GM23338 (cell line): ENCODE results near the gene CACNA1G. TPM values are rescaled to one million over a fixed set of nuclear protein-coding genes. Genes with fewer than 3 reads are reported as not detected.

Source experiments
- ATAC-seq: fragments of 200-7000 bp; cut with Tn5 transposase; 3 replicates; pipeline ENCODE4 v1.9.1; 2020
- DNase-seq: peaks from one replicate; pipeline ENCODE4 v3.0.0-alpha.2; 2015; ENCODE audit warnings: low spot score
- H2AFZ ChIP-seq: fragments of 200-600 bp; sonication (generic); 2 replicates; pipeline ENCODE4 v1.8.0; 2016; ENCODE audit warnings: antibody characterized with exemption, mild to moderate bottlenecking, moderate library complexity
- H3F3A ChIP-seq: fragments of 200-600 bp; sonication (generic); replicated peaks from 2 replicates; pipeline ENCODE4 v1.8.0; 2017; ENCODE audit warnings: antibody characterized with exemption, mixed run types, low read depth
- H3K27ac ChIP-seq: fragments of 200-600 bp; sonication (generic); 2 replicates; pipeline ENCODE4 v1.6.1; 2016; ENCODE audit warnings: low read depth
- H3K27me3 ChIP-seq: fragments of 200-600 bp; sonication (generic); 2 replicates; pipeline ENCODE4 v1.8.0; 2016; ENCODE audit warnings: mild to moderate bottlenecking, mixed run types, moderate library complexity; ENCODE audit not compliant: insufficient read depth
- H3K36me3 ChIP-seq: fragments of 200-600 bp; sonication (generic); 2 replicates; pipeline ENCODE4 v1.8.0; 2016; ENCODE audit warnings: mild to moderate bottlenecking; ENCODE audit not compliant: insufficient read depth
- H3K4me1 ChIP-seq: fragments of 200-600 bp; sonication (generic); 2 replicates; pipeline ENCODE4 v1.8.0; 2016; ENCODE audit warnings: mild to moderate bottlenecking, moderate library complexity; ENCODE audit not compliant: insufficient read depth
- H3K4me2 ChIP-seq: fragments of 200-600 bp; sonication (generic); 2 replicates; pipeline ENCODE4 v1.7.1; 2017; ENCODE audit warnings: mixed run types
- H3K4me3 ChIP-seq: fragments of 200-600 bp; sonication (generic); 2 replicates; pipeline ENCODE4 v1.6.1; 2016; ENCODE audit warnings: mixed run types
- H3K79me2 ChIP-seq: fragments of 200-600 bp; sonication (generic); replicated peaks from 2 replicates; pipeline ENCODE4 v1.8.0; 2017; ENCODE audit warnings: mild to moderate bottlenecking; ENCODE audit not compliant: insufficient read depth
- H3K9me2 ChIP-seq: fragments of 200-600 bp; sonication (generic); 2 replicates; pipeline ENCODE4 v1.8.0; 2017; ENCODE audit not compliant: insufficient read depth
- H4K20me1 ChIP-seq: fragments of 200-600 bp; sonication (generic); replicated peaks from 2 replicates; pipeline ENCODE4 v1.8.0; 2017; ENCODE audit warnings: mild to moderate bottlenecking; ENCODE audit not compliant: insufficient read depth
- H3K27ac Mint-ChIP-seq: 2 replicates; pipeline ENCODE4 v1.8.0; 2020; ENCODE audit warnings: inconsistent platforms, mild to moderate bottlenecking, moderate library complexity, mixed read lengths
- H3K27me3 Mint-ChIP-seq: 3 replicates; pipeline ENCODE4 v1.8.0; 2022; ENCODE audit warnings: low read depth, mild to moderate bottlenecking, moderate library complexity, mixed read lengths, inconsistent platforms; ENCODE audit not compliant: insufficient read depth, poor library complexity
- H3K36me3 Mint-ChIP-seq: 3 replicates; pipeline ENCODE4 v1.8.0; 2021; ENCODE audit warnings: low read depth, mild to moderate bottlenecking, inconsistent platforms, moderate library complexity, mixed read lengths
- H3K4me1 Mint-ChIP-seq: 3 replicates; pipeline ENCODE4 v1.8.0; 2020; ENCODE audit warnings: mild to moderate bottlenecking, inconsistent platforms, mixed read lengths
- H3K4me3 Mint-ChIP-seq: 3 replicates; pipeline ENCODE4 v1.8.0; 2021; ENCODE audit warnings: moderate library complexity, mild to moderate bottlenecking, inconsistent platforms, mixed read lengths
- H3K9me3 Mint-ChIP-seq: 3 replicates; pipeline ENCODE4 v1.8.0; 2020; ENCODE audit warnings: moderate library complexity, mild to moderate bottlenecking, inconsistent platforms, mixed read lengths
- CREB1 ChIP-seq: fragments of 250-450 bp; sonication (Bioruptor Pico); IDR thresholded peaks from 2 replicates; pipeline ENCODE4 v1.5.0; 2020; ENCODE audit warnings: low read depth, mild to moderate bottlenecking, moderate library complexity
- EZH2 ChIP-seq: fragments of 200-600 bp; sonication (generic); IDR thresholded peaks from one replicate; pipeline ENCODE4 v1.8.0; 2017; ENCODE audit warnings: antibody characterized with exemption, mild to moderate bottlenecking, low read depth; ENCODE audit not compliant: unreplicated experiment
- EZH2phosphoT487 ChIP-seq: fragments of 200-600 bp; sonication (generic); IDR thresholded peaks from one replicate; pipeline ENCODE4 v1.8.1; 2018; ENCODE audit warnings: antibody characterized with exemption; ENCODE audit not compliant: unreplicated experiment
- JUNB ChIP-seq: IDR thresholded peaks from one replicate; pipeline ENCODE4 v1.6.1; 2016; ENCODE audit warnings: antibody characterized with exemption; ENCODE audit not compliant: unreplicated experiment
- NANOG ChIP-seq: IDR thresholded peaks from 2 replicates; pipeline ENCODE4 v1.6.1; 2016; ENCODE audit warnings: antibody characterized with exemption, borderline replicate concordance
- POLR2AphosphoS5 ChIP-seq: IDR thresholded peaks from 2 replicates; pipeline ENCODE4 v1.6.1; 2016; ENCODE audit warnings: antibody characterized with exemption, low read depth
- STAT1 ChIP-seq: IDR thresholded peaks from one replicate; pipeline ENCODE4 v1.6.1; 2016; ENCODE audit warnings: antibody characterized with exemption; ENCODE audit not compliant: unreplicated experiment
- ZNF114 ChIP-seq: fragments of 250-450 bp; sonication (Bioruptor Pico); IDR thresholded peaks from 2 replicates; pipeline ENCODE4 v1.5.0; 2020; ENCODE audit warnings: mild to moderate bottlenecking, moderate library complexity
- ZNF331 ChIP-seq: fragments of 250-450 bp; sonication (Bioruptor Pico); IDR thresholded peaks from 2 replicates; pipeline ENCODE4 v1.5.0; 2020; ENCODE audit warnings: low read depth, mild to moderate bottlenecking, moderate library complexity
- polyA plus RNA-seq: library from polyadenylated mRNA; unstranded; fragments of >200 nt; fragmentation: Nextera tagmentation; extraction: Ambion mirVana; gene quantifications from 2 replicates; pipeline ENCODE4 v1.2.1, GENCODE V29; 2016
- total RNA-seq: library from RNA; depleted of rRNA; stranded (reverse); fragments of >200 nt; shearing (Covaris generic); gene quantifications from 2 replicates; pipeline ENCODE4 v1.2.3, GENCODE V29; 2014
- TF ChIP-seq, protein P1 (sequence below): IDR thresholded peaks from 2 replicates; pipeline ENCODE4 v1.6.1; 2016; ENCODE audit warnings: antibody characterized with exemption
- TF ChIP-seq, protein P2 (sequence below), 2 experiments: fragments of 200-600 bp in 1 of 2; sonication (generic) in 1 of 2; conservative IDR thresholded peaks; 2 replicates each; pipeline versions ENCODE4 v1.5.1 to v1.6.1; 2016 to 2017; ENCODE audit warnings: antibody characterized with exemption in 2 of 2, low read depth in 2 of 2, mild to moderate bottlenecking in 2 of 2, moderate library complexity in 1 of 2
- TF ChIP-seq, protein P3 (sequence below): fragments of 250-450 bp; sonication (Bioruptor Pico); IDR thresholded peaks from 2 replicates; pipeline ENCODE4 v1.5.0; 2020; ENCODE audit warnings: mild to moderate bottlenecking, moderate library complexity
- TF ChIP-seq, protein P4 (sequence below): IDR thresholded peaks from one replicate; pipeline ENCODE4 v1.6.1; 2018; ENCODE audit warnings: antibody characterized with exemption; ENCODE audit not compliant: unreplicated experiment

The CACNA1G gene
- total and polyA plus RNA-seq, 2 experiments from 2014 or later = 1.4 to 5.1 TPM

DNA sequence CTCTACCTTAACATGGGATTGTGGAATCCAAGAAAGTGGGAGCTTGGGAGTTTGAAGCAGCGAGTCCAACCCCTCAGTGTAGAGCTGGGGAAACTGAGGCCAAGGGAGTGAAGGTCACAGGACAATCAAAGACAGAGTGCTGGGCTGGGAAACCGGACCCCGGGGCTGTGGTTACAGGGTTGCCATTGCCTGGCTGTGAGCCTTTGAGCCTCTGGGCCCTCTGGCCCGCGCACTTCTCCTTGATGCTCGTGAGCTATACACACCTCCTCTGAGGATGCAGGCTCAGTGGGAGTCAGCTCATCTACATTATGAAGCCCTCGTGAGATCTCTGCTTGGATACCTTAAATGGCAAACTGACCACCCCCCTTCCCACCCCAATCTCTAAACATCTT is 76.3 kb downstream of the CACNA1G start:
- no peaks in the 10 kb centered on the region for H3K36me3 ChIP-seq
- ATAC-seq (no peak), DNase-seq (no peak)
- Mint-ChIP-seq H3K36me3 (no peaks in the 10 kb centered on the region), H3K4me1 (peaks cover 21% of the 10 kb centered on the region), H3K27ac (no peak overlapping the region), H3K9me3 (no peaks in the 10 kb centered on the region), H3K4me3 (no peak overlapping the region), H3K27me3 (peaks cover 37% of the 10 kb centered on the region)
- H4K20me1 ChIP-seq = no peaks in the 10 kb centered on the region
- no peak overlapping the region for H3K4me2 ChIP-seq
- no peaks in the 10 kb centered on the region for H3K79me2 ChIP-seq
- no peak overlapping the region for H2AFZ ChIP-seq
- H3F3A ChIP-seq = 0 out of 2 replicates have a peak, but pooled peaks cover 3% of the 10 kb centered on the region
- H3K27ac ChIP-seq = no peak overlapping the region
- peaks cover 17% of the 10 kb centered on the region for H3K4me1 ChIP-seq
- no peaks in the 10 kb centered on the region for H3K9me2 ChIP-seq
- TF ChIP-seq, protein P1, sequence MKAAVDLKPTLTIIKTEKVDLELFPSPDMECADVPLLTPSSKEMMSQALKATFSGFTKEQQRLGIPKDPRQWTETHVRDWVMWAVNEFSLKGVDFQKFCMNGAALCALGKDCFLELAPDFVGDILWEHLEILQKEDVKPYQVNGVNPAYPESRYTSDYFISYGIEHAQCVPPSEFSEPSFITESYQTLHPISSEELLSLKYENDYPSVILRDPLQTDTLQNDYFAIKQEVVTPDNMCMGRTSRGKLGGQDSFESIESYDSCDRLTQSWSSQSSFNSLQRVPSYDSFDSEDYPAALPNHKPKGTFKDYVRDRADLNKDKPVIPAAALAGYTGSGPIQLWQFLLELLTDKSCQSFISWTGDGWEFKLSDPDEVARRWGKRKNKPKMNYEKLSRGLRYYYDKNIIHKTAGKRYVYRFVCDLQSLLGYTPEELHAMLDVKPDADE = no peak
- TF ChIP-seq STAT1 (no peak), NANOG (no peak), POLR2AphosphoS5 (no peak), ZNF331 (CRISPR knock-in tag) (no peak), CREB1 (no peak), ZNF114 (CRISPR knock-in tag) (no peak), EZH2 (no peak), EZH2phosphoT487 (no peak), JUNB (no peak)
- TF ChIP-seq, protein P2, sequence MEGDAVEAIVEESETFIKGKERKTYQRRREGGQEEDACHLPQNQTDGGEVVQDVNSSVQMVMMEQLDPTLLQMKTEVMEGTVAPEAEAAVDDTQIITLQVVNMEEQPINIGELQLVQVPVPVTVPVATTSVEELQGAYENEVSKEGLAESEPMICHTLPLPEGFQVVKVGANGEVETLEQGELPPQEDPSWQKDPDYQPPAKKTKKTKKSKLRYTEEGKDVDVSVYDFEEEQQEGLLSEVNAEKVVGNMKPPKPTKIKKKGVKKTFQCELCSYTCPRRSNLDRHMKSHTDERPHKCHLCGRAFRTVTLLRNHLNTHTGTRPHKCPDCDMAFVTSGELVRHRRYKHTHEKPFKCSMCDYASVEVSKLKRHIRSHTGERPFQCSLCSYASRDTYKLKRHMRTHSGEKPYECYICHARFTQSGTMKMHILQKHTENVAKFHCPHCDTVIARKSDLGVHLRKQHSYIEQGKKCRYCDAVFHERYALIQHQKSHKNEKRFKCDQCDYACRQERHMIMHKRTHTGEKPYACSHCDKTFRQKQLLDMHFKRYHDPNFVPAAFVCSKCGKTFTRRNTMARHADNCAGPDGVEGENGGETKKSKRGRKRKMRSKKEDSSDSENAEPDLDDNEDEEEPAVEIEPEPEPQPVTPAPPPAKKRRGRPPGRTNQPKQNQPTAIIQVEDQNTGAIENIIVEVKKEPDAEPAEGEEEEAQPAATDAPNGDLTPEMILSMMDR (conservative IDR thresholded peaks at IDR 0.05; ENCODE audit: low read depth in 2 of 2) = no peak
- TF ChIP-seq, protein P3, sequence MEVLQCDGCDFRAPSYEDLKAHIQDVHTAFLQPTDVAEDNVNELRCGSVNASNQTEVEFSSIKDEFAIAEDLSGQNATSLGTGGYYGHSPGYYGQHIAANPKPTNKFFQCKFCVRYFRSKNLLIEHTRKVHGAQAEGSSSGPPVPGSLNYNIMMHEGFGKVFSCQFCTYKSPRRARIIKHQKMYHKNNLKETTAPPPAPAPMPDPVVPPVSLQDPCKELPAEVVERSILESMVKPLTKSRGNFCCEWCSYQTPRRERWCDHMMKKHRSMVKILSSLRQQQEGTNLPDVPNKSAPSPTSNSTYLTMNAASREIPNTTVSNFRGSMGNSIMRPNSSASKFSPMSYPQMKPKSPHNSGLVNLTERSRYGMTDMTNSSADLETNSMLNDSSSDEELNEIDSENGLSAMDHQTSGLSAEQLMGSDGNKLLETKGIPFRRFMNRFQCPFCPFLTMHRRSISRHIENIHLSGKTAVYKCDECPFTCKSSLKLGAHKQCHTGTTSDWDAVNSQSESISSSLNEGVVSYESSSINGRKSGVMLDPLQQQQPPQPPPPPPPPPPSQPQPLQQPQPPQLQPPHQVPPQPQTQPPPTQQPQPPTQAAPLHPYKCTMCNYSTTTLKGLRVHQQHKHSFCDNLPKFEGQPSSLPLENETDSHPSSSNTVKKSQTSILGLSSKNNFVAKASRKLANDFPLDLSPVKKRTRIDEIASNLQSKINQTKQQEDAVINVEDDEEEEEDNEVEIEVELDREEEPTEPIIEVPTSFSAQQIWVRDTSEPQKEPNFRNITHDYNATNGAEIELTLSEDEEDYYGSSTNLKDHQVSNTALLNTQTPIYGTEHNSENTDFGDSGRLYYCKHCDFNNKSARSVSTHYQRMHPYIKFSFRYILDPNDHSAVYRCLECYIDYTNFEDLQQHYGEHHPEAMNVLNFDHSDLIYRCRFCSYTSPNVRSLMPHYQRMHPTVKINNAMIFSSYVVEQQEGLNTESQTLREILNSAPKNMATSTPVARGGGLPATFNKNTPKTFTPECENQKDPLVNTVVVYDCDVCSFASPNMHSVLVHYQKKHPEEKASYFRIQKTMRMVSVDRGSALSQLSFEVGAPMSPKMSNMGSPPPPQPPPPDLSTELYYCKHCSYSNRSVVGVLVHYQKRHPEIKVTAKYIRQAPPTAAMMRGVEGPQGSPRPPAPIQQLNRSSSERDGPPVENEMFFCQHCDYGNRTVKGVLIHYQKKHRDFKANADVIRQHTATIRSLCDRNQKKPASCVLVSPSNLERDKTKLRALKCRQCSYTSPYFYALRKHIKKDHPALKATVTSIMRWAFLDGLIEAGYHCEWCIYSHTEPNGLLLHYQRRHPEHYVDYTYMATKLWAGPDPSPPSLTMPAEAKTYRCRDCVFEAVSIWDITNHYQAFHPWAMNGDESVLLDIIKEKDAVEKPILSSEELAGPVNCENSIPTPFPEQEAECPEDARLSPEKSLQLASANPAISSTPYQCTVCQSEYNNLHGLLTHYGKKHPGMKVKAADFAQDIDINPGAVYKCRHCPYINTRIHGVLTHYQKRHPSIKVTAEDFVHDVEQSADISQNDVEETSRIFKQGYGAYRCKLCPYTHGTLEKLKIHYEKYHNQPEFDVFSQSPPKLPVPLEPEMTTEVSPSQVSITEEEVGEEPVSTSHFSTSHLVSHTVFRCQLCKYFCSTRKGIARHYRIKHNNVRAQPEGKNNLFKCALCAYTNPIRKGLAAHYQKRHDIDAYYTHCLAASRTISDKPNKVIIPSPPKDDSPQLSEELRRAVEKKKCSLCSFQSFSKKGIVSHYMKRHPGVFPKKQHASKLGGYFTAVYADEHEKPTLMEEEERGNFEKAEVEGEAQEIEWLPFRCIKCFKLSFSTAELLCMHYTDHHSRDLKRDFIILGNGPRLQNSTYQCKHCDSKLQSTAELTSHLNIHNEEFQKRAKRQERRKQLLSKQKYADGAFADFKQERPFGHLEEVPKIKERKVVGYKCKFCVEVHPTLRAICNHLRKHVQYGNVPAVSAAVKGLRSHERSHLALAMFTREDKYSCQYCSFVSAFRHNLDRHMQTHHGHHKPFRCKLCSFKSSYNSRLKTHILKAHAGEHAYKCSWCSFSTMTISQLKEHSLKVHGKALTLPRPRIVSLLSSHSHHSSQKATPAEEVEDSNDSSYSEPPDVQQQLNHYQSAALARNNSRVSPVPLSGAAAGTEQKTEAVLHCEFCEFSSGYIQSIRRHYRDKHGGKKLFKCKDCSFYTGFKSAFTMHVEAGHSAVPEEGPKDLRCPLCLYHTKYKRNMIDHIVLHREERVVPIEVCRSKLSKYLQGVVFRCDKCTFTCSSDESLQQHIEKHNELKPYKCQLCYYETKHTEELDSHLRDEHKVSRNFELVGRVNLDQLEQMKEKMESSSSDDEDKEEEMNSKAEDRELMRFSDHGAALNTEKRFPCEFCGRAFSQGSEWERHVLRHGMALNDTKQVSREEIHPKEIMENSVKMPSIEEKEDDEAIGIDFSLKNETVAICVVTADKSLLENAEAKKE = no peak
- TF ChIP-seq, protein P4, sequence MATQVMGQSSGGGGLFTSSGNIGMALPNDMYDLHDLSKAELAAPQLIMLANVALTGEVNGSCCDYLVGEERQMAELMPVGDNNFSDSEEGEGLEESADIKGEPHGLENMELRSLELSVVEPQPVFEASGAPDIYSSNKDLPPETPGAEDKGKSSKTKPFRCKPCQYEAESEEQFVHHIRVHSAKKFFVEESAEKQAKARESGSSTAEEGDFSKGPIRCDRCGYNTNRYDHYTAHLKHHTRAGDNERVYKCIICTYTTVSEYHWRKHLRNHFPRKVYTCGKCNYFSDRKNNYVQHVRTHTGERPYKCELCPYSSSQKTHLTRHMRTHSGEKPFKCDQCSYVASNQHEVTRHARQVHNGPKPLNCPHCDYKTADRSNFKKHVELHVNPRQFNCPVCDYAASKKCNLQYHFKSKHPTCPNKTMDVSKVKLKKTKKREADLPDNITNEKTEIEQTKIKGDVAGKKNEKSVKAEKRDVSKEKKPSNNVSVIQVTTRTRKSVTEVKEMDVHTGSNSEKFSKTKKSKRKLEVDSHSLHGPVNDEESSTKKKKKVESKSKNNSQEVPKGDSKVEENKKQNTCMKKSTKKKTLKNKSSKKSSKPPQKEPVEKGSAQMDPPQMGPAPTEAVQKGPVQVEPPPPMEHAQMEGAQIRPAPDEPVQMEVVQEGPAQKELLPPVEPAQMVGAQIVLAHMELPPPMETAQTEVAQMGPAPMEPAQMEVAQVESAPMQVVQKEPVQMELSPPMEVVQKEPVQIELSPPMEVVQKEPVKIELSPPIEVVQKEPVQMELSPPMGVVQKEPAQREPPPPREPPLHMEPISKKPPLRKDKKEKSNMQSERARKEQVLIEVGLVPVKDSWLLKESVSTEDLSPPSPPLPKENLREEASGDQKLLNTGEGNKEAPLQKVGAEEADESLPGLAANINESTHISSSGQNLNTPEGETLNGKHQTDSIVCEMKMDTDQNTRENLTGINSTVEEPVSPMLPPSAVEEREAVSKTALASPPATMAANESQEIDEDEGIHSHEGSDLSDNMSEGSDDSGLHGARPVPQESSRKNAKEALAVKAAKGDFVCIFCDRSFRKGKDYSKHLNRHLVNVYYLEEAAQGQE = no peak
- no peak overlapping the region for H3K4me3 ChIP-seq
- H3K27me3 ChIP-seq = peaks cover 53% of the 10 kb centered on the region
